Tibial nerve (tissue), 4 donors: ENCODE data around the gene ASXL2. TPM values are rescaled to one million over a fixed set of nuclear protein-coding genes. Genes with fewer than 3 reads are reported as not detected.

ENCODE experiments used
- DNase-seq, 2 donors: peaks; one replicate each; pipeline ENCODE4 v3.0.0-alpha.2; 2019; ENCODE audit warnings: low spot score in 2 of 2
- H3K27ac ChIP-seq, 4 donors: fragments of 200-600 bp; sonication (generic) in 3 of 4; one replicate each; pipeline ENCODE4 v1.5.1; 2017 to 2019; ENCODE audit warnings: mild to moderate bottlenecking in 1 of 4
- H3K27me3 ChIP-seq, 2 donors: fragments of 200-600 bp; sonication (generic) in 1 of 2; one replicate each; pipeline versions ENCODE4 v1.5.1 to v1.6.0; 2017 to 2019
- H3K36me3 ChIP-seq, 3 donors: fragments of 200-600 bp; sonication (generic); one replicate each; pipeline ENCODE4 v1.5.1; 2018 to 2019
- H3K4me1 ChIP-seq, 4 donors: fragments of 200-600 bp; sonication (generic) in 3 of 4; one replicate each; pipeline ENCODE4 v1.5.1; 2017 to 2019
- H3K4me3 ChIP-seq, 4 donors: fragments of 200-600 bp; sonication (generic) in 3 of 4; one replicate each; pipeline ENCODE4 v1.5.1; 2017 to 2019; ENCODE audit warnings: mild to moderate bottlenecking in 1 of 4, moderate library complexity in 1 of 4
- H3K9me3 ChIP-seq, 4 donors: fragments of 200-600 bp; sonication (generic) in 3 of 4; one replicate each; pipeline ENCODE4 v1.5.1; 2017 to 2019
- CTCF ChIP-seq, 5 experiments: fragments of 200-600 bp in 3 of 5; fragments of 450-650 bp in 2 of 5; sonication (generic) in 3 of 5; IDR thresholded peaks; one replicate each; pipeline ENCODE4 v1.5.1; 2016 to 2019; ENCODE audit warnings: antibody characterized with exemption in 5 of 5, mild to moderate bottlenecking in 3 of 5, moderate library complexity in 2 of 5
- EP300 ChIP-seq, 2 donors: sonication (generic); formaldehyde crosslinking; IDR thresholded peaks; one replicate each; pipeline ENCODE4 v1.6.1; 2017; ENCODE audit warnings: antibody characterized with exemption in 2 of 2, mild to moderate bottlenecking in 1 of 2
- POLR2A ChIP-seq, 2 donors: fragments of 450-650 bp; IDR thresholded peaks; one replicate each; pipeline ENCODE4 v1.6.1; 2017; ENCODE audit warnings: antibody characterized with exemption in 2 of 2, mild to moderate bottlenecking in 2 of 2, moderate library complexity in 2 of 2
- whole genome bisulfite sequencing, 2 donors: methylation state at CpG; one replicate each; pipeline ENCODE4 v1.1.5; 2018; 5-methylcytosine and 5-hydroxymethylcytosine counted together
- total RNA-seq, 4 donors: library from RNA; depleted of rRNA; stranded (reverse); fragments of >200 nt; gene quantifications; one replicate each; pipeline ENCODE4 v1.1.0, GENCODE V29; 2016

The ASXL2 gene
- total RNA-seq, 4 donors from 2014 or later: 13.2 to 21.2 (median 16.5) TPM

GRCh38 chr2:25814681-25815080 lies 63.6 kb downstream of the ASXL2 start:
- TF ChIP-seq EP300 (IDR thresholded peaks at IDR 0.05) (no peak), CTCF (IDR thresholded peaks at IDR 0.05) (no peak), POLR2A (IDR thresholded peaks at IDR 0.05) (no peak)
- no peak overlapping the region for H3K27ac ChIP-seq
- no peaks in the 10 kb centered on the region for H3K4me1 ChIP-seq
- WGBS, 2 donors: 83 to 90% methylated on average over 1 of the region's 1 CpG
- no peaks in the 10 kb centered on the region for H3K9me3 ChIP-seq
- H3K36me3 ChIP-seq: peaks cover 0 to 2% (median 0%) of the 10 kb centered on the region in 3 donors
- no peak for DNase-seq
- no peak overlapping the region for H3K4me3 ChIP-seq
- H3K27me3 ChIP-seq: no peaks in the 10 kb centered on the region

- Histone ChIP-seq H3K4me3 (no peak overlapping the region), H3K36me3 (peaks cover 0 to 11% (median 0%) of the 10 kb centered on the region in 3 donors), H3K9me3 (no peaks in the 10 kb centered on the region), H3K27me3 (no peaks in the 10 kb centered on the region), H3K4me1 (peaks cover 0 to 20% (median 0%) of the 10 kb centered on the region in 4 donors), H3K27ac (no peak overlapping the region)
- WGBS, 2 donors: 92 to 96% methylated on average over 5 of the region's 5 CpGs
- DNase-seq: no peak
- TF ChIP-seq POLR2A (IDR thresholded peaks at IDR 0.05) (no peak), EP300 (IDR thresholded peaks at IDR 0.05) (no peak), CTCF (IDR thresholded peaks at IDR 0.05) (no peak)
Observed at GRCh38 chr2:25810428-25810827, 67.9 kb downstream of the ASXL2 start.

- no peak overlapping the region for H3K27ac ChIP-seq
- no peak for TF ChIP-seq EP300 (IDR thresholded peaks at IDR 0.05)
- no peak for TF ChIP-seq CTCF (IDR thresholded peaks at IDR 0.05)
- no peak for TF ChIP-seq POLR2A (IDR thresholded peaks at IDR 0.05)
- no peak overlapping the region for H3K4me3 ChIP-seq
- peaks cover 0 to 20% (median 0%) of the 10 kb centered on the region in 4 donors for H3K4me1 ChIP-seq
- WGBS, 2 donors: 84 to 85% methylated on average over 3 of the region's 3 CpGs
- no peak for DNase-seq
- H3K9me3 ChIP-seq: no peaks in the 10 kb centered on the region
- H3K36me3 ChIP-seq: peaks cover 0 to 19% (median 0%) of the 10 kb centered on the region in 3 donors
- H3K27me3 ChIP-seq: no peaks in the 10 kb centered on the region
Observed at GRCh38 chr2:25809646-25810045, 68.6 kb downstream of the ASXL2 start.

GRCh38 chr2:25808006-25808383 lies 70.3 kb downstream of the ASXL2 start:
- peaks cover 0 to 20% (median 0%) of the 10 kb centered on the region in 4 donors for H3K4me1 ChIP-seq
- H3K9me3 ChIP-seq: no peaks in the 10 kb centered on the region
- H3K4me3 ChIP-seq: no peak overlapping the region
- no peaks in the 10 kb centered on the region for H3K27me3 ChIP-seq
- no peak for DNase-seq
- no peak overlapping the region for H3K27ac ChIP-seq
- WGBS, 2 donors: 46 to 62% methylated on average over 2 of the region's 2 CpGs
- peaks cover 0 to 35% (median 0%) of the 10 kb centered on the region in 3 donors for H3K36me3 ChIP-seq
- no peak for TF ChIP-seq POLR2A (IDR thresholded peaks at IDR 0.05)
- no peak for TF ChIP-seq EP300 (IDR thresholded peaks at IDR 0.05)
- no peak for TF ChIP-seq CTCF (IDR thresholded peaks at IDR 0.05)

GRCh38 chr2:25806941-25807340 lies 71.3 kb downstream of the ASXL2 start:
- 68 to 71% methylated on average over 1 of the region's 1 CpG for WGBS, 2 donors
- no peak for DNase-seq
- Histone ChIP-seq H3K9me3 (no peaks in the 10 kb centered on the region), H3K27ac (no peak overlapping the region), H3K4me3 (no peak overlapping the region), H3K36me3 (peaks cover 0 to 44% (median 0%) of the 10 kb centered on the region in 3 donors), H3K27me3 (no peaks in the 10 kb centered on the region), H3K4me1 (peaks cover 0 to 20% (median 0%) of the 10 kb centered on the region in 4 donors)
- TF ChIP-seq CTCF (IDR thresholded peaks at IDR 0.05) (no peak), POLR2A (IDR thresholded peaks at IDR 0.05) (no peak), EP300 (IDR thresholded peaks at IDR 0.05) (no peak)
